ENCODE results near the gene TOPORS.

TOPORS gene

DNA sequence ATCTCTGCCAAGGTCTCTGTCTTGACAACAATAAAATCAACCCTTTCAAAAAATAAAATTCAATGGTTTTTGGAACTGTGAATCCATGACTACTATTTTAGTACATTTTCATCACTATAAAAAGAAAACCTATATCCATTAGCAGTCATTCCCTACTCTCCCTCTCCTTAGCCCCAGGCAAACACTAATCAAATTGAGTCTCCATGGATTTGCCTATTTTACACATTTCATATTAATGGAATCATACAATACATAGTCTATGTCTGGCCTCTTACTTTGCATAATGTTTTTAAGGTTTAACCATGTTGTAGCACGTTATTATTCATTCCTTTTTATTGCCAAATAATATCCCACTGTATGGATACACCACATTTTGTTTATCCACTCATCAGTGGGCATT lies 50.5 kb downstream of the TOPORS start:
- H3K27ac ChIP-seq = no peak overlapping the region
- no peak for TF ChIP-seq ZFX (IDR thresholded peaks at IDR 0.05)
- TF ChIP-seq, protein P1, sequence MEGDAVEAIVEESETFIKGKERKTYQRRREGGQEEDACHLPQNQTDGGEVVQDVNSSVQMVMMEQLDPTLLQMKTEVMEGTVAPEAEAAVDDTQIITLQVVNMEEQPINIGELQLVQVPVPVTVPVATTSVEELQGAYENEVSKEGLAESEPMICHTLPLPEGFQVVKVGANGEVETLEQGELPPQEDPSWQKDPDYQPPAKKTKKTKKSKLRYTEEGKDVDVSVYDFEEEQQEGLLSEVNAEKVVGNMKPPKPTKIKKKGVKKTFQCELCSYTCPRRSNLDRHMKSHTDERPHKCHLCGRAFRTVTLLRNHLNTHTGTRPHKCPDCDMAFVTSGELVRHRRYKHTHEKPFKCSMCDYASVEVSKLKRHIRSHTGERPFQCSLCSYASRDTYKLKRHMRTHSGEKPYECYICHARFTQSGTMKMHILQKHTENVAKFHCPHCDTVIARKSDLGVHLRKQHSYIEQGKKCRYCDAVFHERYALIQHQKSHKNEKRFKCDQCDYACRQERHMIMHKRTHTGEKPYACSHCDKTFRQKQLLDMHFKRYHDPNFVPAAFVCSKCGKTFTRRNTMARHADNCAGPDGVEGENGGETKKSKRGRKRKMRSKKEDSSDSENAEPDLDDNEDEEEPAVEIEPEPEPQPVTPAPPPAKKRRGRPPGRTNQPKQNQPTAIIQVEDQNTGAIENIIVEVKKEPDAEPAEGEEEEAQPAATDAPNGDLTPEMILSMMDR (conservative IDR thresholded peaks at IDR 0.05) = no peak

GRCh38 chr9:32500768-32501167 lies 51.6 kb downstream of the TOPORS start:
- no peak overlapping the region for H3K27ac ChIP-seq
- TF ChIP-seq, protein P1 (conservative IDR thresholded peaks at IDR 0.05) = no peak
- TF ChIP-seq ZFX (IDR thresholded peaks at IDR 0.05) = no peak

- TF ChIP-seq, protein P1 (conservative IDR thresholded peaks at IDR 0.05) = no peak
- no peak for TF ChIP-seq ZFX (IDR thresholded peaks at IDR 0.05)
Measured at GRCh38 chr9:32497921-32498320, 54.5 kb downstream of the TOPORS start.

DNA sequence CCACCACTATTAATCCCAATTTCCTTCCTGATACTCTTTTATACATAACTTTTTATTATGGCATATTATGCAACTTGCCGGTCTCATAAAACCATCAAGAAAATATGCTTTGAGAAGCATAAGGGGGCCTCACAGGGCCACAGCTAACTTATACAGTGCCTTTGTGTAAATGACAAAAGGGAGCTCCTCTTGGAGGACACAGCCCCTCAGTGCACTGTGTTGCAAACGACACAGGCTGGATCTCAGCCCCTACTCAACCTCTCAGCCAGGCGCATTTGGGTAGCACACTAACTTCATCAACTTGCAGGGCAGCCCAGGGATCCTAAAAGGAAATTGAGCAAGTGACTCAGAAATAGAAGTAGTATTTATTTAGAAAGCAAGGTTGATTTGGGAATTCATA lies 61.8 kb downstream of the TOPORS start:
- H3K27ac ChIP-seq = no peak overlapping the region
- TF ChIP-seq, protein P1 (conservative IDR thresholded peaks at IDR 0.05) = no peak
- TF ChIP-seq ZFX (IDR thresholded peaks at IDR 0.05) = no peak

More at GRCh38 chr9:32497921-32498320, 54.5 kb downstream of the TOPORS start:
- no peak overlapping the region for H3K27ac ChIP-seq
